GM21367 (cell line): ENCODE measurements around the gene SCYL2.

ENCODE experiments used
- ATAC-seq: cut with Tn5 transposase; IDR thresholded peaks from one replicate; pipeline ENCODE4 v1.9.1; 2021; ENCODE audit not compliant: unreplicated experiment

Gene SCYL2

DNA sequence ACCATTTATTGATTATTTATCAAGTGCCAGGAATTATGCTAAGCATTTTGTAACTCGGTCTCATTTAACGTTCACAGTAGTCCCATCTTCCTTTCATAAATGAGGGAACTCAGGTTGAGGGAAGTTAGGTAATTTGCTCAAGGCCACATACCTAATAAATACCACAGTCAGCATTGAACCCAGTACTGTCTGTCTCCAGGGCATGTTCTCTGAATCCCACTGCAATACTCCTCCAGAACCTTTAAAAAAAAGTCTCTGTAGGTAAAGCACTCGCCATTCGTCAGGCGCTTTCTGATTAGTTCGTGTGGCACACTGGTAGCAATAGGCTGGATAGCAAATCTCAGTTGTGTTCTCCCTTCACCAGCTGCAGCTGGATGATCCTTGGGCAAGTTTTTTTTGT is 104.2 kb downstream of the SCYL2 start:
- ATAC-seq, result no peak

DNA sequence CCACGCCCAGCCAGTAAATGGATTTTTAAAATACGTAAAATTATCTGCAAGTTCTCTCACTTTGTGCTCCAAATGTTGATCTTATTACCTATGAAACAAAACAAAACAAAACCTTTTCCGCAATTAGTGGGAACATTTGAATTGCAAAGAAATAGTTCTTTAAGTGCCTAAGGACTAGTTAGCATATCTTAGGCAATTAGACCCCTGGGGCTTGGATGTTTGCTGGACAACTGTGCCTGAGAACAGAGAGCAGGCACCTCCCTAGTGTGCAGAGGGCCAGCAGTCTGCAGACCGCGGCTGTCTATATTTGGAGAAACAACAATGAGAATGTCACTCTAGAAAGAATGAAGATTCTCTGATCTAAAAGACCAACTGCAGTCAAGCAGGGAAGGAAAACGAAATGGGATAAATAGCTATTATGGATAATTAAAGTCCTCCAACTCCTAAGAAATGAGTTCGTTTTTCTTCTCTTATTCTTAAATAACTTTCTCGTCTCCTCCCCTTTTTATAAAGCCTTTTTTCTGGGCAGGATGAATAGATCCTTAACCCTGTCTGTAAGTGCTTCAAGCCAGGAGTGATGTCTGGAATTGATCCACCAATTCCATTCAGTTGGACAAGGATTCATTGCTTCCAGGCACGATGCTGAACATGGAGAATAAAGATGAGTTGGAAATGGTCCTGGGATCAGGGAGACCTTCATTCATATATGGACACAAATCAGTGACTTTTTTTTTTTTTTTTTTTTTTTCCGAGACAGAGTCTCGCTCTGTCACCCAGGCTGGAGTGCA is 106.1 kb downstream of the SCYL2 start:
- ATAC-seq, result no peak

DNA sequence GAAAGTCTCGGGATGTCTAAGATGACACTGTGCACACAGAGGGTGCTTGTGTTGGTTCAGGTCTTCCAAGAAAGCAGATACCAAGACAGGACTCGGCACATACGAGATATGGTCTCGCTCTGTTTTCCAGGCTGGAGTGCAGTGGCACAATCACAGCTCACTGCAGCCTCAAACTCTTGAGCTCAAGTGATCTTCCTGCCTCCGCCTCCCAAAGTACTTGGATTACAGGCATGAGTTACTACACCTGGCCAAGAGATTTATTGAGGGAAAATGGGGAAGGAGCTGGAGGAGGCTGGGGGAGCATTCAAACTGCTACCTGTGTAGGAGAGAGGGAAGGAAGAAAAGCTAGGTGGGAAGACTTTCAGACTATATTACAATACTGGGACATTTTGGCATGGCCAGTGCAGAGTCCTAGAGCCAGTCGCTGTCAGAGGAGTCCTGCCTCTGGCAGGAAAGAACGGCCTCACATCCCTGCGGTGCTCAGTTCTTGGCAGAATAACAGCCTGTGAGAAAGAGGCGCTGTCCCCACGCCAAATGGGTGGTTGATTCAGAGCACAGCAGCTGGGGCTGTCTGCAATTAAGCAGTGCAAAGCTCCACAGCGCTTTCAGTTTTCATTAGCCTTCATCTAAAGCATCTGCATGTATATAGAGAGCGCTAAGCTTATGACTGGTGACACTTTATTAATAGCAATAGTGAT is 108.2 kb downstream of the SCYL2 start:
- ATAC-seq, result no peak

DNA sequence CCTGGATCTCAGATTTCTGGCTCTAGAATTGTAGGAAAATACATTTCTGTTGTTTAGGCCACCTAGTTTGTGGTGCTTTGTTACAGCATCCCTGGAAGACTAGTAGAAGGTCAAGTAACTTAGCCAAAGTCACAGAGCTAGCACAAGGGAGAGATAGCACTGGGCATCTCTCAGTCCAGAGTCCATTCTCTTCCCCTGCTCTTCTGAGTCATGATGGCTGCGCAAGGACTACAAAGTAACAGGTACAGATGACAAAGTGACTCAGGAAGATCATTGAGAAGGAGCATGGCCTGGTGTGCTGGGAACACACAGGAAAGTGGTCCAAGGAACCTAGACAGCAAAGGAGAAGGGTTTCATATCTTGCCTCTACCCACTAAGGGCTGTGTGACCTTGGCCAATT is 109.2 kb downstream of the SCYL2 start:
- ATAC-seq, result no peak

DNA sequence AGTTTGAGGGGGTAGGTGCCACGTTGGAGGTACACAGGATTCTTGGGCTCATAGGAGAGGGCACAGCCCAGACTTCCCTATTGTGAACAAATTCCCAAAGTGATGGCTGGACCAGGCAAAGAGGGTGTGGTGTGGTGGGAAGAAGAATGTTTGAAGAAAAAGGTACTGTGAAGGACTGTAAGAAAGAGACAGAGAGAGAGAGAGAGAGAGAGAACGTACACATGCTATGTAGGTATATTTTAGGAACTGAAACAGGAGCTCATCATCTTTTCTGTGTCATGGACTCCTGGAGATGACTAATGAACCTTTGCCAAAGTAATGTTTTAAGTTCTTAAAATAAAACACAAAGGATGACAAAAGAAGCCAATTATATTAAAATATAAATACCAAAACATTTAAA is 114.4 kb downstream of the SCYL2 start:
- ATAC-seq, result no peak

DNA sequence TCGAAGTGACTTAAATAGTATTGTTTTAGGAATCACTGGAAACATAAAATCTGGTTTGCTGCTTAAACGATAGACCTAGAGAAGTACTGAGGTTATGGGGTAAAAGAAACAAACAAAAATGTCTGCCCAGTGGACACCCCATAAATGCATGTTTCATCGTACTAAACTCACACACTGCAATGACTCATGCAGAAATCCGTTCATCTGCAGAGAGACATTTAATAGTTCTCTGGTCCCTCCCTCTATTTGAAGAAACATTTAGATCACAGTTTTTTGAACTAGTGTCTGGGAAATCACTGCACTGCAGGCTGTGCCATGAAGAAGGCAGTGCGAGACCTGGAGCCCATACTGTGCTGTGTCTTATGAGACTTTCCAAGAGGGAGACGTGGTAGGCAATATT is 115.4 kb downstream of the SCYL2 start:
- ATAC-seq, result no peak

DNA sequence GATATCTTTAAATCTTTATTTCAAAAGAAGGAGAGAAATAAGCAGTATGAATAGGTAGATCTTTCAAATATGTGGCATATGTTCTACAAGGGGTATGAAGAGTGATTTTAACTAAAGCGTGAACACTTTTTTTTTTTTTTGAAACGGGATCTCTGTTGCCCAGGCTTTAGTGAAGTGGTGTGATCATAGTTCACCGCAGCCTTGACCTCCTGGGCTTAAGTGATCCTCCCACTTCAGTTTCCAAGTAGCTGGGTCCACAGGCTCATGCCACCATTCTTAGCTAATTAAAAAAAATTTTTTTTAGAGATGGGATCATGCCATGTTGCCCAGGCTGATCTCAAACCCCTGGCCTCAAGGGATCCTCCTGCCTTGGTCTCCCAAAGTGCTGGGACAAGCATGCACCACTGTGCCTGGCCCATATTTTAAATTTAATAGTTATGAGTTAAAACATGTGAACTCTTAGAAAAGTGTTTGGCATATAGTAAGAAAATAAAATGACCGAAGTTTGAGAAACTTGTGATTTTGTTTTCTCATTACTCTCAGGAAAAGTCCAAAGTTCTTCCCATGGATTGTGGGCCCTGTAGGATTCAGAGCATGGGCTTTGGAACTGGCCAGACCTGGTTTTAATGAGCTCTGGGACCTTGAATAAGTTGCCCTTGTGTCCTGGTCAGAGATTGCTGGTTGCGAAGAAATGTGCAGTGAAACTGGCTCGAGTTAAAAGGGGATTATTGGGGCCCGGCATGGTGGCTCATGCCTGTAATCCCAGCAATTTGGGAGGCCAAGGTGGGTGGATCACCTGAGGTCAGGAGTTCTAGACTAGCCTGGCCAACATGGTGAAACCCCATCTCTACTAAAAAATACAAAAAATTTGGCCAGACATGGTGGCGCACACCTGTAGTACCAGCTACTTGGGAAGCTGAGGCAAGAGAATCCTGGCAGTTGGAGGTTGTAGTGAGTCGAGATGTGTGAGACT is 116.9 kb downstream of the SCYL2 start:
- ATAC-seq, result no peak

DNA sequence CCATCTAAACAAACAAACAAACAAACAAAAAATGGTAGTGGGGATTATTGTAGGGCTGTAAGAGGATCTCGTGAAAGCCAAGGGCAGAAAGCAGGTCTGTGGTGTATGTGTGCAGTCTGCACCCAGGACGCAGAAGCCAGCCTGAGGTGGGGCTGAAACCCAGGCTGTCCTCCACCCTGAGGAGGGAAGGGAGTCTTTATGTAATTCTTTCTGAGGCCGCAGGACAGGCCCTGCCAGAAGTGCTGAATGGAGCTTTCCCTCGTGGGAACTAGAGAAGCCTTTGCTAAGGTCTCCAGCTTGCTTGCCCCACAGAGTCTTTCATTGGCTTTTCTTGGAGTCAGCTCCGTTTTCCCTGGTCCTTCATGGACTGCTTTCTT is 117.6 kb downstream of the SCYL2 start:
- no peak for ATAC-seq

DNA sequence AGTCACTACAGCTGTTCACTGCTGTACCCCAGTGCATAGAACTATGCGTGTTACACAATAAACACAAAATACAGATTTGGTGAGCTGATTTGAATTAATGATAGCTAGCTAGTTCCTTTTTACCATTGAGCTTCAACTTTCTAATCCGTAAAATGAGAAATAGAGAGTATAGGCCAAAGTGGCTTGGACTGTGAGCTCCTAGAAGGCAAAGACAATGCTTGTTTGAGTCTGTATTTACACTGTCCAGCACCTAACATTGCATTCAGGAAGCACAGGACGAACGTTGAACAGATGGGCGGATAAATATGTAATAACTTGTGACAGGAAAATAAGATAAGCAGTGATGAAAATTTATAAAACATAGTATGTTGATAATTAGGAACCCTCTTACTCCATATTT is 121.4 kb downstream of the SCYL2 start:
- no peak for ATAC-seq
